DND-41 (cell line): ENCODE results near the gene CENPS.

Source experiments
- CTCF ChIP-seq: IDR thresholded peaks from 2 replicates; pipeline ENCODE4 v1.5.1; 2012; ENCODE audit warnings: borderline replicate concordance, low read length, moderate library complexity, mild to moderate bottlenecking; ENCODE audit not compliant: poor library complexity, severe bottlenecking; ENCODE audit errors: extremely low read depth
- EZH2 ChIP-seq: IDR thresholded peaks from 3 replicates; pipeline ENCODE4 v1.6.1; 2012; ENCODE audit warnings: borderline replicate concordance, low read depth, mild to moderate bottlenecking, moderate library complexity, low read length, inconsistent platforms; ENCODE audit not compliant: severe bottlenecking

GRCh38 chr1:10380594-10381275 is 49.5 kb upstream of the CENPS start:
- no peak for TF ChIP-seq CTCF
- TF ChIP-seq EZH2, result no peak
